GM19240 (cell line): Measurements from ENCODE around the gene SLC40A1.

Experiments
- DNase-seq: peaks from one replicate; pipeline ENCODE4 v3.0.0; 2011; ENCODE audit warnings: low spot score; ENCODE audit not compliant: insufficient read length

SLC40A1 gene

GRCh38 chr2:189570570-189571031 lies 10.0 kb downstream of the SLC40A1 start:
- no peak for DNase-seq

GRCh38 chr2:189569295-189569910 lies 11.2 kb downstream of the SLC40A1 start:
- DNase-seq, result no peak

GRCh38 chr2:189566046-189566445 lies 14.5 kb downstream of the SLC40A1 start:
- DNase-seq, result no peak

GRCh38 chr2:189561371-189562038 lies 19.1 kb downstream of the SLC40A1 start:
- no peak for DNase-seq

- no peak for DNase-seq
These were observed 20.4 kb downstream of the SLC40A1 start for GRCh38 chr2:189560273-189560586.

- no peak for DNase-seq
These were observed 20.9 kb downstream of the SLC40A1 start for GRCh38 chr2:189559579-189560272.

GRCh38 chr2:189558516-189559272 lies 21.9 kb downstream of the SLC40A1 start:
- DNase-seq, result no peak

- DNase-seq, result no peak
These were observed 23.2 kb downstream of the SLC40A1 start for GRCh38 chr2:189557373-189557772.

- DNase-seq, result no peak
These were observed 24.1 kb downstream of the SLC40A1 start for GRCh38 chr2:189556526-189556925.

- DNase-seq, result no peak
These were observed 25.4 kb downstream of the SLC40A1 start for GRCh38 chr2:189555232-189555631.

GRCh38 chr2:189553504-189554088 lies 27.0 kb downstream of the SLC40A1 start:
- DNase-seq, result no peak

- no peak for DNase-seq
These were observed 27.6 kb downstream of the SLC40A1 start for GRCh38 chr2:189552991-189553404.

GRCh38 chr2:189552334-189552990 lies 28.1 kb downstream of the SLC40A1 start:
- DNase-seq, result no peak

- DNase-seq, result no peak
These were observed 28.8 kb downstream of the SLC40A1 start for GRCh38 chr2:189551808-189552207.

- DNase-seq, result no peak
These were observed 31.1 kb downstream of the SLC40A1 start for GRCh38 chr2:189549449-189549832.

- DNase-seq, result no peak
These were observed 31.7 kb downstream of the SLC40A1 start for GRCh38 chr2:189548666-189549448.

GRCh38 chr2:189545418-189545817 lies 35.2 kb downstream of the SLC40A1 start:
- DNase-seq, result no peak

GRCh38 chr2:189544318-189545042 lies 36.1 kb downstream of the SLC40A1 start:
- DNase-seq, result no peak

- no peak for DNase-seq
These were observed 37.2 kb downstream of the SLC40A1 start for GRCh38 chr2:189543367-189543766.
